ENCODE data around the gene CNPY1. TPM values are rescaled to one million over a fixed set of nuclear protein-coding genes. Genes with fewer than 3 reads are reported as not detected.

Gene CNPY1
- total RNA-seq, 4 donors from 2014 or later = not detected

DNA sequence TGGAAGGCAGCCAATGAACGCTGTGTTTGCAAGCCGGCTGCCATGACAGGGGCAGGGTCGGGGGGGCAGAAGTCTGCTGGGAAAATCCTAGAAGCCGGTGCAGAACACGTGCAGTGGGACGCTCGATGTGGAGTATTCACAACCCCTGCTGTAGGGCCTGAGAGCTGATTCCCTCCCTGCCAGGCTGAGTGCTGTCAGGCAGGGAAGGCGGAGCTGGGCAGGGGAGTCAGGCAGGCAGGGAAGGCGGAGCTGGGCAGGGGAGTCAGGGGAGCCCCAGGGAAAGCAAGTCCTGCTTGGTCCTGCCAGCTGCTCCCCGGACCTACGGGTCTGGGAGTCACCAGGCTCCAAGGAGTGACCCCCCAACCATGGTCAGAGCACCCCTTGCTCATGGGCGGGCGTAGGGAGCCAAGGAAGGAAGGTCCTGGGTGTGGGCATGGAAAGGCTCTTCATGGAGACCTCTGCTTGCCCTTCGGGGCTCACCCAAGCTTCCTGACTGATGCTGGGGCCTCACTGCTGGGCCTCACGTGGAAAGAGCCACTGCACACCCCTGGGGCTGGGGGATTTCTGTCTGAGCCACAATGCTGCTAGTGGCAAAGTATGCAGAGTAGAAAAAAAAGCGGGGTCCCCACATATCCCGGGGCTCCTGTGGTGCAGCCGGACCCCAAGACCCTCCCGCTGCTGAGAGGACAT is 4.2 kb downstream of the CNPY1 start:
- no peak for TF ChIP-seq EP300 (IDR thresholded peaks at IDR 0.05; ENCODE audit: low read depth)
- no peak for TF ChIP-seq POLR2AphosphoS5 (IDR thresholded peaks at IDR 0.05)
- TF ChIP-seq, protein P1, sequence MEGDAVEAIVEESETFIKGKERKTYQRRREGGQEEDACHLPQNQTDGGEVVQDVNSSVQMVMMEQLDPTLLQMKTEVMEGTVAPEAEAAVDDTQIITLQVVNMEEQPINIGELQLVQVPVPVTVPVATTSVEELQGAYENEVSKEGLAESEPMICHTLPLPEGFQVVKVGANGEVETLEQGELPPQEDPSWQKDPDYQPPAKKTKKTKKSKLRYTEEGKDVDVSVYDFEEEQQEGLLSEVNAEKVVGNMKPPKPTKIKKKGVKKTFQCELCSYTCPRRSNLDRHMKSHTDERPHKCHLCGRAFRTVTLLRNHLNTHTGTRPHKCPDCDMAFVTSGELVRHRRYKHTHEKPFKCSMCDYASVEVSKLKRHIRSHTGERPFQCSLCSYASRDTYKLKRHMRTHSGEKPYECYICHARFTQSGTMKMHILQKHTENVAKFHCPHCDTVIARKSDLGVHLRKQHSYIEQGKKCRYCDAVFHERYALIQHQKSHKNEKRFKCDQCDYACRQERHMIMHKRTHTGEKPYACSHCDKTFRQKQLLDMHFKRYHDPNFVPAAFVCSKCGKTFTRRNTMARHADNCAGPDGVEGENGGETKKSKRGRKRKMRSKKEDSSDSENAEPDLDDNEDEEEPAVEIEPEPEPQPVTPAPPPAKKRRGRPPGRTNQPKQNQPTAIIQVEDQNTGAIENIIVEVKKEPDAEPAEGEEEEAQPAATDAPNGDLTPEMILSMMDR (IDR thresholded peaks at IDR 0.05) = no peak
- TF ChIP-seq POLR2A (IDR thresholded peaks at IDR 0.05) = no peak
- 60 to 71% methylated on average over 3 to 19 of the region's 19 CpGs for WGBS, 2 donors (ENCODE audit: low coverage in 1 of 2)

DNA sequence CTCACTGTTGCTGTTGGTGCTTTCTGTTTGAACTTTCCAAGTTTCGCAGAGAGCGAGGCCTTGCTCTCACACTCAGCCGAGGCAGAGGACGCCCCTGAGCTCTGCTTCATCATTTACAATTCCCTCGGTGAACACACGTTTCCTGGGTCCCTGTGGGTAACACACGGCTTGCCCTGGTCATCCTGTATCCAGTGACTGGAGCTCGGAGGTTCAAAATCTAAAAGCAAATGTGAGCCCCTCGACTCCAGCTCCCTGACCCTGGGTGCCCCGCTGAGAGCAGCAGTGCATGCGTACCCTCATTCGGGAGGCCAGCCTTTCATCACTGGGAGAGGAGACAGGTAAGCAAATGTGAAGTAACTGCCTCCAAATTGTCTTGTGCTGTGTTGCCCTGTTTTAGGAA is 5.8 kb downstream of the CNPY1 start:
- no peak for DNase-seq
- Histone ChIP-seq H3K27me3 (peaks cover 41% of the 10 kb centered on the region), H3K36me3 (no peaks in the 10 kb centered on the region), H3K9me3 (no peaks in the 10 kb centered on the region), H3K4me1 (no peaks in the 10 kb centered on the region), H3K27ac (no peak overlapping the region), H3K4me3 (no peak overlapping the region)
- intact Hi-C loops (cut with DNase I; ENCODE audit: low total_unique reads) = no loop called here
- TF ChIP-seq POLR2AphosphoS5 (IDR thresholded peaks at IDR 0.05) (no peak), EP300 (IDR thresholded peaks at IDR 0.05; ENCODE audit: low read depth) (no peak), POLR2A (IDR thresholded peaks at IDR 0.05) (no peak)
- 79% methylated on average over 12 of the region's 12 CpGs; no CpG with 5 or more reads in 1 of the 2 donors for WGBS, 2 donors (ENCODE audit: low coverage in 1 of 2)
- in situ Hi-C loops (cut with MboI; ENCODE audit: low pct_ligation_motif_present in 1 of 4, low pct_unique_long_range_greater_than_20kb in 1 of 4, low sequenced_read_pairs in 3 of 4) = no loop called here

More for the DNA sequence above, 4.2 kb downstream of the CNPY1 start:
- Histone ChIP-seq H3K27me3 (peaks cover 27% of the 10 kb centered on the region), H3K9me3 (no peaks in the 10 kb centered on the region), H3K4me3 (no peak overlapping the region), H3K36me3 (no peaks in the 10 kb centered on the region), H3K27ac (no peak overlapping the region), H3K4me1 (no peaks in the 10 kb centered on the region)
- in situ Hi-C loops (cut with MboI; ENCODE audit: low pct_ligation_motif_present in 1 of 4, low pct_unique_long_range_greater_than_20kb in 1 of 4, low sequenced_read_pairs in 3 of 4) = no loop called here
- intact Hi-C loops (cut with DNase I; ENCODE audit: low total_unique reads) = no loop called here
- no peak for DNase-seq

DNA sequence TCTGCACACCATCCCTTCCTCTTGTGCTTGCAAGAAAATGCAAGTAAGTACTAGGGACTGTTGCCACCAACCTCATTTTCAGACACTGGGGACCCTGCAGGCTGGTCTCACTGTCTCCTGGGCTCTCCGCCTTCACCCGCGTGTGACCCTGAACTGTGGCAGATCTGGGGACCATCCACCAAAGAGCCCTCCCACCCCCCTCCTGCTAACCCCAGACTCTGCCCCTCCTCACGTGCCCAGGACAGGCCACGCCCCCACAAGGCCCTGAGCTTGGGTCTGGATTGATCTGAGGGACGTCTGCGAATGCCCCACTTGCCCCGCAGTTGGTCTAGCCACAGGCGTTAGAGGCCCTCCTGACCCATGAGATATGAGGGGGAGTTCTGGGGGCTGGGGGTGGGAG is 8.1 kb downstream of the CNPY1 start:
- peaks cover 0 to 7% (median 6%) of the 10 kb centered on the region in 4 donors for H3K4me1 ChIP-seq
- peaks cover 63% of the 10 kb centered on the region for H3K27me3 ChIP-seq
- DNase-seq = no peak
- TF ChIP-seq EP300 (IDR thresholded peaks at IDR 0.05; ENCODE audit: low read depth) = no peak
- no peak for TF ChIP-seq POLR2AphosphoS5 (IDR thresholded peaks at IDR 0.05)
- no peak for TF ChIP-seq POLR2A (IDR thresholded peaks at IDR 0.05)
- TF ChIP-seq, protein P1 (IDR thresholded peaks at IDR 0.05) = no peak
- no peak overlapping the region for H3K4me3 ChIP-seq
- in situ Hi-C loops (cut with MboI; ENCODE audit: low pct_ligation_motif_present in 1 of 4, low pct_unique_long_range_greater_than_20kb in 1 of 4, low sequenced_read_pairs in 3 of 4) = no loop called here
- WGBS, 2 donors (ENCODE audit: low coverage in 1 of 2) = 58% methylated on average over 3 of the region's 9 CpGs; no CpG with 5 or more reads in 1 of the 2 donors
- H3K9me3 ChIP-seq = no peaks in the 10 kb centered on the region
- H3K36me3 ChIP-seq = no peaks in the 10 kb centered on the region
- intact Hi-C loops (cut with DNase I; ENCODE audit: low total_unique reads) = no loop called here
- H3K27ac ChIP-seq = no peak overlapping the region

DNA sequence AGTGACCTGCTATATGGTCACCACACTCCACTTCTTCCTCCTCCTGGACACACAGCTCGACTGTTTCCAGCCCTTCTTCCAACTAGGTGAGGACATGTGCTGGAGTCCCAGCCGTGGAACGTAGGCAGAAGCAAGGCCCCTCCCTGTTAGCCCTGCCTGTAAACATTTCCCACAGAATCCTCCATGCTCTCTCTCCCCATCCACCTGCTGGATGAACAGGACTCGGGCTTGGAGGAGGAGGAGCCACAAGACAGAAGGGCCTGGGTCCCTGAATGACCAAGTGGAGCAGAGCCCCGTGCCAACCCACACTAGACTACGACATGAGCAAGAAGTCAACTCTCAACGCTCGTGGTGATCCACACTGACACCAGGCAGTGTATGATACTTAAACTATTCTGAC is 9.9 kb downstream of the CNPY1 start:
- 67% methylated on average over 8 of the region's 8 CpGs; no CpG with 5 or more reads in 1 of the 2 donors for WGBS, 2 donors (ENCODE audit: low coverage in 1 of 2)
- peaks cover 82% of the 10 kb centered on the region for H3K27me3 ChIP-seq

DNA sequence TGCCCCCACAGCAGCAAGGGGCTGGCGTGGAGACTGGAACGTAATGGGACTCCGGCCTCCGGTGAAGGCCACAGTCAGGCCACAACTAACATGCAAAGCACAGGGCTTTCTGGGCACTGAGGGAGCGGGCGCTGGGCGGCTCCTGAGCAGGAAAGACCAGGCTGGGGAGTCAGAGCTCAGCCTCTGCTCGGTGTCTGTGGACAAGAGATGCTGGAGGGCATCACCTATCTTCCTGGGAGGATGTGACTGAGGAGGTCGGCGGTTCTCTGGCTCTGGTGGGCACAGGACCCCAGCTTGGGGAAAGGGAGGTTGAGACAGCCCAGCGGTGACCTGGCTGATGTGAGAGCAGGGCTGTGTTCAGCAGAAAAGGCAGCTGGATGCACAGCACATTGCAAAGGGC is 11.7 kb downstream of the CNPY1 start:
- WGBS, 2 donors (ENCODE audit: low coverage in 1 of 2) = 60 to 66% methylated on average over 1 to 11 of the region's 11 CpGs
- in situ Hi-C loops (cut with MboI; ENCODE audit: low pct_ligation_motif_present in 1 of 4, low pct_unique_long_range_greater_than_20kb in 1 of 4, low sequenced_read_pairs in 3 of 4) = no loop called here
- TF ChIP-seq POLR2A (IDR thresholded peaks at IDR 0.05) (no peak), POLR2AphosphoS5 (IDR thresholded peaks at IDR 0.05) (no peak), EP300 (IDR thresholded peaks at IDR 0.05; ENCODE audit: low read depth) (no peak)
- TF ChIP-seq, protein P1 (IDR thresholded peaks at IDR 0.05) = no peak
- Histone ChIP-seq H3K36me3 (no peaks in the 10 kb centered on the region), H3K4me1 (peaks cover 0 to 11% (median 9%) of the 10 kb centered on the region in 4 donors), H3K4me3 (no peak overlapping the region), H3K27me3 (peaks cover 99% of the 10 kb centered on the region), H3K9me3 (no peaks in the 10 kb centered on the region), H3K27ac (no peak overlapping the region)
- no peak for DNase-seq
- intact Hi-C loops (cut with DNase I; ENCODE audit: low total_unique reads) = no loop called here

More for the DNA sequence above, 9.9 kb downstream of the CNPY1 start:
- DNase-seq = no peak
- TF ChIP-seq EP300 (IDR thresholded peaks at IDR 0.05; ENCODE audit: low read depth) = no peak
- TF ChIP-seq POLR2A (IDR thresholded peaks at IDR 0.05) = no peak
- no peaks in the 10 kb centered on the region for H3K9me3 ChIP-seq
- no peaks in the 10 kb centered on the region for H3K36me3 ChIP-seq
- intact Hi-C loops (cut with DNase I; ENCODE audit: low total_unique reads) = no loop called here
- in situ Hi-C loops (cut with MboI; ENCODE audit: low pct_ligation_motif_present in 1 of 4, low pct_unique_long_range_greater_than_20kb in 1 of 4, low sequenced_read_pairs in 3 of 4) = no loop called here
- H3K27ac ChIP-seq = no peak overlapping the region
- H3K4me1 ChIP-seq = peaks cover 0 to 11% (median 9%) of the 10 kb centered on the region in 4 donors
- H3K4me3 ChIP-seq = no peak overlapping the region
